T-helper 1 cell (primary cell): ENCODE measurements around the gene ACTR1A.
A peak's percentile ranks its signal among the peaks of the same experiment; 100 is the strongest.
"Not testable (repeated sequence)": the region's sequence is repeated elsewhere in the genome, so short reads cannot be mapped to it uniquely, and the experiment has no call there.

Source experiments
- DNase-seq, 5 donors: peaks; one replicate each; pipeline ENCODE4 v3.0.0-alpha.2; 2012 to 2020

The ACTR1A gene

GRCh38 chr10:102514487-102515311 is 12.2 kb upstream of the ACTR1A start:
- no peak for DNase-seq

GRCh38 chr10:102511583-102512274 is 9.2 kb upstream of the ACTR1A start:
- DNase-seq: no peak

GRCh38 chr10:102509387-102509786 is 6.9 kb upstream of the ACTR1A start:
- DNase-seq: no peak

- no peak for DNase-seq
Measured at GRCh38 chr10:102508506-102508905, 6.0 kb upstream of the ACTR1A start.

- DNase-seq: no peak
Measured at GRCh38 chr10:102507521-102507920, 5.0 kb upstream of the ACTR1A start.

GRCh38 chr10:102505462-102506115 is 3.1 kb upstream of the ACTR1A start:
- no peak for DNase-seq

GRCh38 chr10:102504976-102505300 is 2.4 kb upstream of the ACTR1A start:
- no peak for DNase-seq

GRCh38 chr10:102504179-102504975 is 1.9 kb upstream of the ACTR1A start:
- peak in 3 of 5 donors; percentile 6 to 44 (median 27) for DNase-seq

- peak; percentile 97 to 98 (median 98) for DNase-seq
Measured at GRCh38 chr10:102503264-102504178, 1.0 kb upstream of the ACTR1A start, which contains the start of gene SUFU. SUFU (plus strand) TSS chr10:102503972; CDS start chr10:102504153, 181 bp downstream.

- peak; percentile 96 to 99 (median 97) for DNase-seq
Measured at GRCh38 chr10:102502029-102502336, 529 bp downstream of the ACTR1A start.

GRCh38 chr10:102501201-102502028 is 1.1 kb downstream of the ACTR1A start:
- DNase-seq: no peak

- DNase-seq: not testable (repeated sequence)
Measured at GRCh38 chr10:102500686-102501085, 1.8 kb downstream of the ACTR1A start.

- DNase-seq: no peak
Measured at GRCh38 chr10:102499356-102499755, 3.2 kb downstream of the ACTR1A start.

GRCh38 chr10:102497545-102497944 is 5.0 kb downstream of the ACTR1A start:
- no peak for DNase-seq

GRCh38 chr10:102493771-102494170 is 8.7 kb downstream of the ACTR1A start:
- no peak for DNase-seq

GRCh38 chr10:102492983-102493382 is 9.5 kb downstream of the ACTR1A start:
- no peak for DNase-seq

- DNase-seq: no peak
Measured at GRCh38 chr10:102492344-102492939, 10.1 kb downstream of the ACTR1A start.

GRCh38 chr10:102491136-102491535 is 11.4 kb downstream of the ACTR1A start:
- DNase-seq: no peak

GRCh38 chr10:102485093-102485784 is 17.3 kb downstream of the ACTR1A start:
- DNase-seq: no peak

GRCh38 chr10:102484021-102484420 is 18.5 kb downstream of the ACTR1A start:
- no peak for DNase-seq
